K562 (cell line): Measurements from ENCODE around the gene ZNF587. TPM values are rescaled to one million over a fixed set of nuclear protein-coding genes. Genes with fewer than 3 reads are reported as not detected.

Experiments used
- NR4A1 ChIP-seq, 2 experiments: fragments of 250-450 bp in 1 of 2; fragments of 450-650 bp in 1 of 2; sonication (Bioruptor Pico) in 1 of 2; IDR thresholded peaks; 2 replicates each; pipeline versions ENCODE4 v1.4.0 to v1.6.1; 2016 to 2020; ENCODE audit warnings: mild to moderate bottlenecking in 2 of 2, missing compliant biosample characterization in 1 of 2, missing genetic modification characterization in 1 of 2, moderate library complexity in 1 of 2
- PTTG1 ChIP-seq: fragments of 450-650 bp; IDR thresholded peaks from 2 replicates; pipeline ENCODE4 v1.6.1; 2016; ENCODE audit warnings: low read depth, mild to moderate bottlenecking, missing genetic modification characterization, missing compliant biosample characterization
- SMAD4 ChIP-seq: fragments of 250-450 bp; sonication (Bioruptor Pico); conservative IDR thresholded peaks from 2 replicates; pipeline ENCODE4 v1.8.0; 2021; ENCODE audit warnings: inconsistent platforms, mild to moderate bottlenecking, moderate library complexity
- polyA plus RNA-seq, 8 experiments: library from polyadenylated mRNA; depleted of rRNA in 4 of 8; stranded (reverse) in 5 of 8; unstranded in 3 of 8; fragments of >200 nt; fragmentation: Nextera tagmentation in 2 of 8; fragmentation: Illumina TruSeq in 1 of 8; extraction: Ambion mirVana in 2 of 8; extraction: Trizol in 1 of 8; gene quantifications; 2 replicates each; pipeline versions ENCODE4 v1.2.1 to v1.2.3, GENCODE V29; 2011 to 2014; ENCODE audit warnings: inconsistent platforms in 1 of 8, missing spikeins in 1 of 8
- total RNA-seq, 7 experiments: library from RNA; depleted of rRNA in 6 of 7; stranded (reverse); fragments of >200 nt in 6 of 7; fragmentation: Illumina TruSeq in 2 of 7; extraction: Trizol in 2 of 7; gene quantifications; 2 replicates each; pipeline versions ENCODE4 v1.2.1 to v1.2.3, GENCODE V29; 2011 to 2021; ENCODE audit warnings: low replicate concordance in 1 of 7
- TF ChIP-seq, protein P1 (sequence below): fragments of 200-600 bp; sonication (generic); IDR thresholded peaks from one replicate; pipeline ENCODE4 v1.6.1; 2012; ENCODE audit warnings: mild to moderate bottlenecking, low read depth, low read length, inconsistent platforms
- TF ChIP-seq, protein P2 (sequence below): fragments of 450-650 bp; IDR thresholded peaks from 2 replicates; pipeline ENCODE4 v1.6.1; 2014; ENCODE audit warnings: low read depth, mild to moderate bottlenecking, moderate library complexity, borderline replicate concordance
- TF ChIP-seq, protein P3 (sequence below): sonication (generic); formaldehyde crosslinking; IDR thresholded peaks from 2 replicates; pipeline ENCODE4 v1.8.1; 2023; ENCODE audit warnings: mild to moderate bottlenecking, missing genetic modification reagents
- TF ChIP-seq, protein P4 (sequence below): fragments of 450-650 bp; IDR thresholded peaks from 2 replicates; pipeline ENCODE4 v1.6.1; 2017; ENCODE audit warnings: antibody characterized with exemption, mild to moderate bottlenecking

The ZNF587 gene
- total and polyA plus RNA-seq, 9 of the 15 experiments (the other 6 are each of a cell fraction or from before 2014, with no cell fraction given), result 3.2 to 42.0 (median 24.9) TPM

DNA sequence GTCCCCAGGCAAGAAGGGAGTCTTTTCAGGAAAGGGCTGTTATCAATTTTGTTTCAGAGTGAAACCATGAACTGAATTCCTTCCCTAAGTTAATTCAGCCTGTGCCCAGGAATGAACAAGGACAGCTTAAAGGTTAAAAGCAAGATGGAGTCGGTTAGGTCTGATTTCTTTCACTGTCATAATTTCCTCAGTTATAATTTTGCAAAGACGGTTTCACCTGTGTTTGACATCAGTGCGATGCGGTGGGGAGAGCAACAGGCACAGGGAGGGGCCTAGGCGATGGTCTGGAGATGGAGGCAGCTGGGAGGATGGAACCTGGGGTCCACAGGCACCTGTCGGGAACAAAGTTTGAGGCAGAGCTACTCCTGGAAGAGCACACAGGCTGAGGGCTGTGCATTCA, 29.1 kb upstream of the ZNF587 start (continued):
- TF ChIP-seq, protein P1, sequence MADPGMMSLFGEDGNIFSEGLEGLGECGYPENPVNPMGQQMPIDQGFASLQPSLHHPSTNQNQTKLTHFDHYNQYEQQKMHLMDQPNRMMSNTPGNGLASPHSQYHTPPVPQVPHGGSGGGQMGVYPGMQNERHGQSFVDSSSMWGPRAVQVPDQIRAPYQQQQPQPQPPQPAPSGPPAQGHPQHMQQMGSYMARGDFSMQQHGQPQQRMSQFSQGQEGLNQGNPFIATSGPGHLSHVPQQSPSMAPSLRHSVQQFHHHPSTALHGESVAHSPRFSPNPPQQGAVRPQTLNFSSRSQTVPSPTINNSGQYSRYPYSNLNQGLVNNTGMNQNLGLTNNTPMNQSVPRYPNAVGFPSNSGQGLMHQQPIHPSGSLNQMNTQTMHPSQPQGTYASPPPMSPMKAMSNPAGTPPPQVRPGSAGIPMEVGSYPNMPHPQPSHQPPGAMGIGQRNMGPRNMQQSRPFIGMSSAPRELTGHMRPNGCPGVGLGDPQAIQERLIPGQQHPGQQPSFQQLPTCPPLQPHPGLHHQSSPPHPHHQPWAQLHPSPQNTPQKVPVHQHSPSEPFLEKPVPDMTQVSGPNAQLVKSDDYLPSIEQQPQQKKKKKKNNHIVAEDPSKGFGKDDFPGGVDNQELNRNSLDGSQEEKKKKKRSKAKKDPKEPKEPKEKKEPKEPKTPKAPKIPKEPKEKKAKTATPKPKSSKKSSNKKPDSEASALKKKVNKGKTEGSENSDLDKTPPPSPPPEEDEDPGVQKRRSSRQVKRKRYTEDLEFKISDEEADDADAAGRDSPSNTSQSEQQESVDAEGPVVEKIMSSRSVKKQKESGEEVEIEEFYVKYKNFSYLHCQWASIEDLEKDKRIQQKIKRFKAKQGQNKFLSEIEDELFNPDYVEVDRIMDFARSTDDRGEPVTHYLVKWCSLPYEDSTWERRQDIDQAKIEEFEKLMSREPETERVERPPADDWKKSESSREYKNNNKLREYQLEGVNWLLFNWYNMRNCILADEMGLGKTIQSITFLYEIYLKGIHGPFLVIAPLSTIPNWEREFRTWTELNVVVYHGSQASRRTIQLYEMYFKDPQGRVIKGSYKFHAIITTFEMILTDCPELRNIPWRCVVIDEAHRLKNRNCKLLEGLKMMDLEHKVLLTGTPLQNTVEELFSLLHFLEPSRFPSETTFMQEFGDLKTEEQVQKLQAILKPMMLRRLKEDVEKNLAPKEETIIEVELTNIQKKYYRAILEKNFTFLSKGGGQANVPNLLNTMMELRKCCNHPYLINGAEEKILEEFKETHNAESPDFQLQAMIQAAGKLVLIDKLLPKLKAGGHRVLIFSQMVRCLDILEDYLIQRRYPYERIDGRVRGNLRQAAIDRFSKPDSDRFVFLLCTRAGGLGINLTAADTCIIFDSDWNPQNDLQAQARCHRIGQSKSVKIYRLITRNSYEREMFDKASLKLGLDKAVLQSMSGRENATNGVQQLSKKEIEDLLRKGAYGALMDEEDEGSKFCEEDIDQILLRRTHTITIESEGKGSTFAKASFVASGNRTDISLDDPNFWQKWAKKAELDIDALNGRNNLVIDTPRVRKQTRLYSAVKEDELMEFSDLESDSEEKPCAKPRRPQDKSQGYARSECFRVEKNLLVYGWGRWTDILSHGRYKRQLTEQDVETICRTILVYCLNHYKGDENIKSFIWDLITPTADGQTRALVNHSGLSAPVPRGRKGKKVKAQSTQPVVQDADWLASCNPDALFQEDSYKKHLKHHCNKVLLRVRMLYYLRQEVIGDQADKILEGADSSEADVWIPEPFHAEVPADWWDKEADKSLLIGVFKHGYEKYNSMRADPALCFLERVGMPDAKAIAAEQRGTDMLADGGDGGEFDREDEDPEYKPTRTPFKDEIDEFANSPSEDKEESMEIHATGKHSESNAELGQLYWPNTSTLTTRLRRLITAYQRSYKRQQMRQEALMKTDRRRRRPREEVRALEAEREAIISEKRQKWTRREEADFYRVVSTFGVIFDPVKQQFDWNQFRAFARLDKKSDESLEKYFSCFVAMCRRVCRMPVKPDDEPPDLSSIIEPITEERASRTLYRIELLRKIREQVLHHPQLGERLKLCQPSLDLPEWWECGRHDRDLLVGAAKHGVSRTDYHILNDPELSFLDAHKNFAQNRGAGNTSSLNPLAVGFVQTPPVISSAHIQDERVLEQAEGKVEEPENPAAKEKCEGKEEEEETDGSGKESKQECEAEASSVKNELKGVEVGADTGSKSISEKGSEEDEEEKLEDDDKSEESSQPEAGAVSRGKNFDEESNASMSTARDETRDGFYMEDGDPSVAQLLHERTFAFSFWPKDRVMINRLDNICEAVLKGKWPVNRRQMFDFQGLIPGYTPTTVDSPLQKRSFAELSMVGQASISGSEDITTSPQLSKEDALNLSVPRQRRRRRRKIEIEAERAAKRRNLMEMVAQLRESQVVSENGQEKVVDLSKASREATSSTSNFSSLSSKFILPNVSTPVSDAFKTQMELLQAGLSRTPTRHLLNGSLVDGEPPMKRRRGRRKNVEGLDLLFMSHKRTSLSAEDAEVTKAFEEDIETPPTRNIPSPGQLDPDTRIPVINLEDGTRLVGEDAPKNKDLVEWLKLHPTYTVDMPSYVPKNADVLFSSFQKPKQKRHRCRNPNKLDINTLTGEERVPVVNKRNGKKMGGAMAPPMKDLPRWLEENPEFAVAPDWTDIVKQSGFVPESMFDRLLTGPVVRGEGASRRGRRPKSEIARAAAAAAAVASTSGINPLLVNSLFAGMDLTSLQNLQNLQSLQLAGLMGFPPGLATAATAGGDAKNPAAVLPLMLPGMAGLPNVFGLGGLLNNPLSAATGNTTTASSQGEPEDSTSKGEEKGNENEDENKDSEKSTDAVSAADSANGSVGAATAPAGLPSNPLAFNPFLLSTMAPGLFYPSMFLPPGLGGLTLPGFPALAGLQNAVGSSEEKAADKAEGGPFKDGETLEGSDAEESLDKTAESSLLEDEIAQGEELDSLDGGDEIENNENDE, result no peak
- peak; percentile 59; the same call in 1 of the 2 replicates for TF ChIP-seq SMAD4 (CRISPR knock-in tag)
- TF ChIP-seq NR4A1 (CRISPR knock-in tag; IDR thresholded peaks at IDR 0.05), result no peak
- TF ChIP-seq NR4A1 (tag; IDR thresholded peaks at IDR 0.05), result peak; percentile 87
- TF ChIP-seq, protein P2, sequence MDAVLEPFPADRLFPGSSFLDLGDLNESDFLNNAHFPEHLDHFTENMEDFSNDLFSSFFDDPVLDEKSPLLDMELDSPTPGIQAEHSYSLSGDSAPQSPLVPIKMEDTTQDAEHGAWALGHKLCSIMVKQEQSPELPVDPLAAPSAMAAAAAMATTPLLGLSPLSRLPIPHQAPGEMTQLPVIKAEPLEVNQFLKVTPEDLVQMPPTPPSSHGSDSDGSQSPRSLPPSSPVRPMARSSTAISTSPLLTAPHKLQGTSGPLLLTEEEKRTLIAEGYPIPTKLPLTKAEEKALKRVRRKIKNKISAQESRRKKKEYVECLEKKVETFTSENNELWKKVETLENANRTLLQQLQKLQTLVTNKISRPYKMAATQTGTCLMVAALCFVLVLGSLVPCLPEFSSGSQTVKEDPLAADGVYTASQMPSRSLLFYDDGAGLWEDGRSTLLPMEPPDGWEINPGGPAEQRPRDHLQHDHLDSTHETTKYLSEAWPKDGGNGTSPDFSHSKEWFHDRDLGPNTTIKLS, result no peak
- TF ChIP-seq PTTG1 (tag), result peak; percentile 64
- TF ChIP-seq, protein P3, sequence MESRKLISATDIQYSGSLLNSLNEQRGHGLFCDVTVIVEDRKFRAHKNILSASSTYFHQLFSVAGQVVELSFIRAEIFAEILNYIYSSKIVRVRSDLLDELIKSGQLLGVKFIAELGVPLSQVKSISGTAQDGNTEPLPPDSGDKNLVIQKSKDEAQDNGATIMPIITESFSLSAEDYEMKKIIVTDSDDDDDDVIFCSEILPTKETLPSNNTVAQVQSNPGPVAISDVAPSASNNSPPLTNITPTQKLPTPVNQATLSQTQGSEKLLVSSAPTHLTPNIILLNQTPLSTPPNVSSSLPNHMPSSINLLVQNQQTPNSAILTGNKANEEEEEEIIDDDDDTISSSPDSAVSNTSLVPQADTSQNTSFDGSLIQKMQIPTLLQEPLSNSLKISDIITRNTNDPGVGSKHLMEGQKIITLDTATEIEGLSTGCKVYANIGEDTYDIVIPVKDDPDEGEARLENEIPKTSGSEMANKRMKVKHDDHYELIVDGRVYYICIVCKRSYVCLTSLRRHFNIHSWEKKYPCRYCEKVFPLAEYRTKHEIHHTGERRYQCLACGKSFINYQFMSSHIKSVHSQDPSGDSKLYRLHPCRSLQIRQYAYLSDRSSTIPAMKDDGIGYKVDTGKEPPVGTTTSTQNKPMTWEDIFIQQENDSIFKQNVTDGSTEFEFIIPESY, result no peak
- TF ChIP-seq, protein P4, sequence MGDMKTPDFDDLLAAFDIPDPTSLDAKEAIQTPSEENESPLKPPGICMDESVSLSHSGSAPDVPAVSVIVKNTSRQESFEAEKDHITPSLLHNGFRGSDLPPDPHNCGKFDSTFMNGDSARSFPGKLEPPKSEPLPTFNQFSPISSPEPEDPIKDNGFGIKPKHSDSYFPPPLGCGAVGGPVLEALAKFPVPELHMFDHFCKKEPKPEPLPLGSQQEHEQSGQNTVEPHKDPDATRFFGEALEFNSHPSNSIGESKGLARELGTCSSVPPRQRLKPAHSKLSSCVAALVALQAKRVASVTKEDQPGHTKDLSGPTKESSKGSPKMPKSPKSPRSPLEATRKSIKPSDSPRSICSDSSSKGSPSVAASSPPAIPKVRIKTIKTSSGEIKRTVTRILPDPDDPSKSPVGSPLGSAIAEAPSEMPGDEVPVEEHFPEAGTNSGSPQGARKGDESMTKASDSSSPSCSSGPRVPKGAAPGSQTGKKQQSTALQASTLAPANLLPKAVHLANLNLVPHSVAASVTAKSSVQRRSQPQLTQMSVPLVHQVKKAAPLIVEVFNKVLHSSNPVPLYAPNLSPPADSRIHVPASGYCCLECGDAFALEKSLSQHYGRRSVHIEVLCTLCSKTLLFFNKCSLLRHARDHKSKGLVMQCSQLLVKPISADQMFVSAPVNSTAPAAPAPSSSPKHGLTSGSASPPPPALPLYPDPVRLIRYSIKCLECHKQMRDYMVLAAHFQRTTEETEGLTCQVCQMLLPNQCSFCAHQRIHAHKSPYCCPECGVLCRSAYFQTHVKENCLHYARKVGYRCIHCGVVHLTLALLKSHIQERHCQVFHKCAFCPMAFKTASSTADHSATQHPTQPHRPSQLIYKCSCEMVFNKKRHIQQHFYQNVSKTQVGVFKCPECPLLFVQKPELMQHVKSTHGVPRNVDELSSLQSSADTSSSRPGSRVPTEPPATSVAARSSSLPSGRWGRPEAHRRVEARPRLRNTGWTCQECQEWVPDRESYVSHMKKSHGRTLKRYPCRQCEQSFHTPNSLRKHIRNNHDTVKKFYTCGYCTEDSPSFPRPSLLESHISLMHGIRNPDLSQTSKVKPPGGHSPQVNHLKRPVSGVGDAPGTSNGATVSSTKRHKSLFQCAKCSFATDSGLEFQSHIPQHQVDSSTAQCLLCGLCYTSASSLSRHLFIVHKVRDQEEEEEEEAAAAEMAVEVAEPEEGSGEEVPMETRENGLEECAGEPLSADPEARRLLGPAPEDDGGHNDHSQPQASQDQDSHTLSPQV, result peak; percentile 80
